Thyroid gland (tissue), 4 donors: Measurements from ENCODE around the gene SCGB1A1. TPM values are rescaled to one million over a fixed set of nuclear protein-coding genes. Genes with fewer than 3 reads are reported as not detected.
A peak's percentile ranks its signal among the peaks of the same experiment; 100 is the strongest.

Experiments
- DNase-seq, 2 donors: peaks; one replicate each; pipeline ENCODE4 v3.0.0-alpha.2; 2019
- H3K27ac ChIP-seq, 3 donors: fragments of 200-600 bp; sonication (generic); 1 replicate in 2 of 3; 2 replicates in 1 of 3; pipeline ENCODE4 v1.5.1; 2016 to 2019; ENCODE audit warnings: mild to moderate bottlenecking in 1 of 3, moderate library complexity in 1 of 3
- H3K27me3 ChIP-seq: fragments of 200-600 bp; sonication (generic); one replicate; pipeline ENCODE4 v1.5.1; 2019
- H3K36me3 ChIP-seq, 2 donors: fragments of 200-600 bp; sonication (generic); one replicate each; pipeline ENCODE4 v1.5.1; 2016 to 2019
- H3K4me1 ChIP-seq, 2 donors: fragments of 200-600 bp; sonication (generic); one replicate each; pipeline ENCODE4 v1.5.1; 2017 to 2019
- H3K4me3 ChIP-seq, 3 donors: fragments of 200-600 bp; sonication (generic); replicated peaks in 1 of 3; 1 replicate in 2 of 3; 2 replicates in 1 of 3; pipeline ENCODE4 v1.5.1; 2016; ENCODE audit warnings: mild to moderate bottlenecking in 1 of 3
- H3K9me3 ChIP-seq: fragments of 200-600 bp; sonication (generic); one replicate; pipeline ENCODE4 v1.5.1; 2017
- CTCF ChIP-seq, 6 experiments: fragments of 200-600 bp in 3 of 6; fragments of 450-650 bp in 3 of 6; sonication (generic) in 3 of 6; IDR thresholded peaks; one replicate each; pipeline ENCODE4 v1.5.1; 2016 to 2019; ENCODE audit warnings: antibody characterized with exemption in 6 of 6, mild to moderate bottlenecking in 2 of 6, inconsistent platforms in 1 of 6, moderate library complexity in 1 of 6
- POLR2A ChIP-seq, 2 donors: fragments of 450-650 bp; IDR thresholded peaks; one replicate each; pipeline ENCODE4 v1.6.1; 2017; ENCODE audit warnings: antibody characterized with exemption in 2 of 2, mild to moderate bottlenecking in 2 of 2, moderate library complexity in 1 of 2
- WGBS, 2 donors: methylation state at CpG; one replicate each; pipeline ENCODE4 v1.1.5; 2017; 5-methylcytosine and 5-hydroxymethylcytosine counted together
- intact Hi-C: fragments of 100-400 bp; cut with DNase I; formaldehyde crosslinking; loops from one replicate; pipeline ENCODE4 v1.15.1; 2023
- total RNA-seq, 4 donors: library from RNA; depleted of rRNA; stranded (reverse); fragments of >200 nt; gene quantifications; one replicate each; pipeline ENCODE4 v1.2.3, GENCODE V29; 2016

The SCGB1A1 gene
- total RNA-seq, 4 donors from 2014 or later, result not detected

GRCh38 chr11:62398011-62398994 is 20.5 kb upstream of the SCGB1A1 start:
- peaks cover 4 to 37% of the 10 kb centered on the region in 2 donors for H3K4me1 ChIP-seq
- no peak for DNase-seq
- intact Hi-C loops, result loop anchor here (10.0 kb wide), 2 partner anchors 296 to 466 kb away; no protein-coding TSS in a partner anchor
- 63 to 67% methylated on average over 21 to 22 of the region's 22 CpGs for WGBS, 2 donors
- H3K4me3 ChIP-seq, result no peak overlapping the region
- no peaks in the 10 kb centered on the region for H3K36me3 ChIP-seq
- no peak overlapping the region for H3K27ac ChIP-seq
- H3K27me3 ChIP-seq, result no peaks in the 10 kb centered on the region
- TF ChIP-seq POLR2A (IDR thresholded peaks at IDR 0.05) (no peak), CTCF (IDR thresholded peaks at IDR 0.05) (no peak)
- H3K9me3 ChIP-seq, result no peaks in the 10 kb centered on the region

- intact Hi-C loops, result loop anchor here (10.0 kb wide), 2 partner anchors 295 to 465 kb away; no protein-coding TSS in a partner anchor
- peaks cover 4 to 37% of the 10 kb centered on the region in 2 donors for H3K4me1 ChIP-seq
Measured at GRCh38 chr11:62399172-62399877, 19.5 kb upstream of the SCGB1A1 start.

GRCh38 chr11:62399878-62400266 is 19.0 kb upstream of the SCGB1A1 start:
- 68 to 72% methylated on average over 7 of the region's 7 CpGs for WGBS, 2 donors
- no peaks in the 10 kb centered on the region for H3K9me3 ChIP-seq
- H3K4me1 ChIP-seq, result peaks cover 4 to 37% of the 10 kb centered on the region in 2 donors
- H3K4me3 ChIP-seq, result no peak overlapping the region
- H3K27me3 ChIP-seq, result no peaks in the 10 kb centered on the region
- TF ChIP-seq POLR2A (IDR thresholded peaks at IDR 0.05) (no peak), CTCF (IDR thresholded peaks at IDR 0.05) (no peak)
- no peak for DNase-seq
- H3K36me3 ChIP-seq, result no peaks in the 10 kb centered on the region
- peak overlapping the region in 1 of 3 donors; percentile 10 for H3K27ac ChIP-seq
- intact Hi-C loops, result loop anchor here (10.0 kb wide), 2 partner anchors 295 to 465 kb away; no protein-coding TSS in a partner anchor

More at GRCh38 chr11:62399172-62399877, 19.5 kb upstream of the SCGB1A1 start:
- 71 to 83% methylated on average over 10 of the region's 10 CpGs for WGBS, 2 donors
- no peak for DNase-seq
- no peak overlapping the region for H3K4me3 ChIP-seq
- TF ChIP-seq CTCF (IDR thresholded peaks at IDR 0.05) (no peak), POLR2A (IDR thresholded peaks at IDR 0.05) (no peak)
- no peaks in the 10 kb centered on the region for H3K9me3 ChIP-seq
- peak overlapping the region in 1 of 3 donors; percentile 10 for H3K27ac ChIP-seq
- H3K27me3 ChIP-seq, result no peaks in the 10 kb centered on the region
- H3K36me3 ChIP-seq, result no peaks in the 10 kb centered on the region

GRCh38 chr11:62400281-62400680 is 18.6 kb upstream of the SCGB1A1 start:
- Histone ChIP-seq H3K27me3 (no peaks in the 10 kb centered on the region), H3K4me1 (peaks cover 4 to 35% of the 10 kb centered on the region in 2 donors), H3K9me3 (no peaks in the 10 kb centered on the region), H3K4me3 (no peak overlapping the region), H3K36me3 (no peaks in the 10 kb centered on the region), H3K27ac (peak overlapping the region in 1 of 3 donors; percentile 10)
- intact Hi-C loops, result no loop called here
- no peak for TF ChIP-seq POLR2A (IDR thresholded peaks at IDR 0.05)
- no peak for TF ChIP-seq CTCF (IDR thresholded peaks at IDR 0.05)
- 64 to 68% methylated on average over 6 of the region's 6 CpGs for WGBS, 2 donors
- DNase-seq, result no peak
